Hepatocyte (in vitro differentiated cells): ENCODE measurements around the gene LRRC46. TPM values are rescaled to one million over a fixed set of nuclear protein-coding genes. Genes with fewer than 3 reads are reported as not detected.

Source experiments
- DNase-seq: peaks from one replicate; pipeline ENCODE4 v3.0.0-alpha.2; 2016; ENCODE audit warnings: low spot score
- H2AFZ ChIP-seq: fragments of 200-600 bp; sonication (generic); 2 replicates; pipeline ENCODE4 v1.6.0; 2016; ENCODE audit warnings: antibody characterized with exemption, mild to moderate bottlenecking
- H3K27ac ChIP-seq: fragments of 200-600 bp; sonication (generic); 2 replicates; pipeline ENCODE4 v1.5.1; 2016; ENCODE audit warnings: mild to moderate bottlenecking
- H3K27me3 ChIP-seq: fragments of 200-600 bp; sonication (generic); 2 replicates; pipeline ENCODE4 v1.6.1; 2016
- H3K36me3 ChIP-seq: fragments of 200-600 bp; sonication (generic); replicated peaks from 2 replicates; pipeline ENCODE4 v1.5.1; 2016; ENCODE audit warnings: low read depth; ENCODE audit not compliant: insufficient read depth
- H3K4me1 ChIP-seq: fragments of 200-600 bp; sonication (generic); 2 replicates; pipeline ENCODE4 v1.5.1; 2016; ENCODE audit warnings: mild to moderate bottlenecking, moderate library complexity; ENCODE audit not compliant: insufficient read depth
- H3K4me2 ChIP-seq: fragments of 200-600 bp; sonication (generic); 2 replicates; pipeline ENCODE4 v1.6.0; 2016
- H3K4me3 ChIP-seq: fragments of 200-600 bp; sonication (generic); 2 replicates; pipeline ENCODE4 v1.5.1; 2016; ENCODE audit warnings: mild to moderate bottlenecking
- H3K79me2 ChIP-seq: fragments of 200-600 bp; sonication (generic); 2 replicates; pipeline ENCODE4 v1.6.0; 2017; ENCODE audit warnings: mild to moderate bottlenecking
- H3K9me2 ChIP-seq: fragments of 200-600 bp; sonication (generic); replicated peaks from 2 replicates; pipeline ENCODE4 v1.6.0; 2017; ENCODE audit warnings: mild to moderate bottlenecking; ENCODE audit not compliant: insufficient read depth
- H3K9me3 ChIP-seq: fragments of 200-600 bp; sonication (generic); 2 replicates; pipeline ENCODE4 v1.5.1; 2016; ENCODE audit warnings: low read depth, mild to moderate bottlenecking
- H4K20me1 ChIP-seq: fragments of 200-600 bp; sonication (generic); 2 replicates; pipeline ENCODE4 v1.6.0; 2016; ENCODE audit warnings: mild to moderate bottlenecking; ENCODE audit not compliant: insufficient read depth, poor library complexity, severe bottlenecking
- EZH2 ChIP-seq: fragments of 200-600 bp; sonication (generic); IDR thresholded peaks from 2 replicates; pipeline ENCODE4 v1.6.1; 2016; ENCODE audit warnings: antibody characterized with exemption, mild to moderate bottlenecking, borderline replicate concordance
- EZH2phosphoT487 ChIP-seq: fragments of 200-600 bp; sonication (generic); IDR thresholded peaks from one replicate; pipeline ENCODE4 v1.6.1; 2018; ENCODE audit warnings: antibody characterized with exemption, mild to moderate bottlenecking, low read depth, moderate library complexity; ENCODE audit not compliant: unreplicated experiment, severe bottlenecking
- WGBS: methylation state at CpG from one replicate; pipeline ENCODE4 v1.1.6; 2016; ENCODE audit warnings: low lambda C conversion rate; ENCODE audit errors: missing lambda C conversion rate; 5-methylcytosine and 5-hydroxymethylcytosine counted together
- polyA plus RNA-seq: library from polyadenylated mRNA; unstranded; fragments of >200 nt; fragmentation: Nextera tagmentation; extraction: Ambion mirVana; gene quantifications from 2 replicates; pipeline ENCODE4 v1.2.1, GENCODE V29; 2016
- total RNA-seq: library from RNA; depleted of rRNA; stranded (reverse); fragments of >200 nt; gene quantifications from 2 replicates; pipeline ENCODE4 v1.2.3, GENCODE V29; 2014
- TF ChIP-seq, protein P1 (sequence below): fragments of 200-600 bp; sonication (generic); IDR thresholded peaks from 2 replicates; pipeline ENCODE4 v1.5.1; 2016; ENCODE audit warnings: antibody characterized with exemption, mild to moderate bottlenecking; ENCODE audit not compliant: poor library complexity

LRRC46 gene
- total and polyA plus RNA-seq, 2 experiments from 2014 or later = 0.83 TPM; not detected in 1

DNA sequence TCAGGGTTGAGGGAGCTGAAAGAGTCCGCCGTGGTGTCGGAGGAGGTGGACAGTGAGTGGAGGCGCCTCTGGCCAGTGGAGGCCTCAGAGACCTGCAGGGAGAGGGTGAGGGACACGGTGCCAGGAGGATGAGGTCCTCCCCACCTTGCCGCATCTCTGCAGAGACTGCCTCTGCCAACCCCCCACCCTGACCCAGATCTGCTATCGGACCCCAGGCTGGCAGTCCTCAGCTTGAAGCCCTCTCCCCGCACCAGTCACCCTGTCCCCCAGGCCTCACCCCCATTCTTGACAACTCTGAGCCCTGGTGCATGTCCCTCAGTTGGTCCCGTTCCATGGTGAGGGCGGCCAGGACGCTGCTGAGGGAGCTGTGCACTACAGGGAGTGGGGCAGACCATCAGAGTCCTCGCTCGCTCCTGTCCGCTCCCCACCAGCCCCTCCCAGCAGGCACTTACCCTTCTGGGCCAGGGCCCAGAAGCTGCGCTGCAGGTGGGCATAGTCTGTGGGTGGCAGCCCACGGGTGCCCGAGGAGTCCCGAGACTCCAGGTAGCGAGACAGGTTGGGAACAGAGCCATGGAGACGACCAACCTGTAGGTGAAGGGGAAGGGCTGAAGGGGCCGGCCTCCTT is 15.2 kb upstream of the LRRC46 start:
- no peak for DNase-seq
- Histone ChIP-seq H3K4me2 (no peak overlapping the region), H3K9me2 (no peaks in the 10 kb centered on the region), H2AFZ (no peak overlapping the region), H3K4me3 (no peak overlapping the region), H3K4me1 (peaks cover 10% of the 10 kb centered on the region), H3K9me3 (no peaks in the 10 kb centered on the region), H3K79me2 (peaks cover 4% of the 10 kb centered on the region), H3K27me3 (no peaks in the 10 kb centered on the region), H4K20me1 (no peaks in the 10 kb centered on the region), H3K36me3 (no peaks in the 10 kb centered on the region), H3K27ac (no peak overlapping the region)
- WGBS = 96% methylated on average over 20 of the region's 21 CpGs
- TF ChIP-seq EZH2 = no peak
- TF ChIP-seq EZH2phosphoT487 = no peak
- TF ChIP-seq, protein P1, sequence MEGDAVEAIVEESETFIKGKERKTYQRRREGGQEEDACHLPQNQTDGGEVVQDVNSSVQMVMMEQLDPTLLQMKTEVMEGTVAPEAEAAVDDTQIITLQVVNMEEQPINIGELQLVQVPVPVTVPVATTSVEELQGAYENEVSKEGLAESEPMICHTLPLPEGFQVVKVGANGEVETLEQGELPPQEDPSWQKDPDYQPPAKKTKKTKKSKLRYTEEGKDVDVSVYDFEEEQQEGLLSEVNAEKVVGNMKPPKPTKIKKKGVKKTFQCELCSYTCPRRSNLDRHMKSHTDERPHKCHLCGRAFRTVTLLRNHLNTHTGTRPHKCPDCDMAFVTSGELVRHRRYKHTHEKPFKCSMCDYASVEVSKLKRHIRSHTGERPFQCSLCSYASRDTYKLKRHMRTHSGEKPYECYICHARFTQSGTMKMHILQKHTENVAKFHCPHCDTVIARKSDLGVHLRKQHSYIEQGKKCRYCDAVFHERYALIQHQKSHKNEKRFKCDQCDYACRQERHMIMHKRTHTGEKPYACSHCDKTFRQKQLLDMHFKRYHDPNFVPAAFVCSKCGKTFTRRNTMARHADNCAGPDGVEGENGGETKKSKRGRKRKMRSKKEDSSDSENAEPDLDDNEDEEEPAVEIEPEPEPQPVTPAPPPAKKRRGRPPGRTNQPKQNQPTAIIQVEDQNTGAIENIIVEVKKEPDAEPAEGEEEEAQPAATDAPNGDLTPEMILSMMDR = no peak

DNA sequence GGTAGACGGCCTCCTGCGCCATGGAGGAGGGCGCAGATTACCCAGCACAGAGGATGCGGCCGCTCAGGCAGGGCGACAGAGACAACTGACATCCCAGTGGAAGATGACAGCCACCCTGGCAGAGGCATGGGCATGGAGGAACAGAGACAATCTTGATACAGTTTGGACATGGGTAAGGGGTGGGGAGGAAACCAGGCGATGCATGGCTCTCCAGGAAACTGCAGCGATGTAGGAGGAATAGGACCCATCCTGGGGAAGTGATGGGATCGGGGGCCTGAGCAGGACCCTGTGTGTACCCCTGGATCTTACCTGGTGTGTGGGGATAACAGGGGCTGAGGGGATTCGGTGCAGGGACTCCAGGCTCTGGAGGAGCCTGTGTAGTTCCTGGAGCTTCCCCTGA is 14.5 kb upstream of the LRRC46 start:
- DNase-seq = no peak
- H3K36me3 ChIP-seq = no peaks in the 10 kb centered on the region
- no peaks in the 10 kb centered on the region for H3K27me3 ChIP-seq
- H3K4me1 ChIP-seq = peaks cover 9% of the 10 kb centered on the region
- no peaks in the 10 kb centered on the region for H3K9me2 ChIP-seq
- no peaks in the 10 kb centered on the region for H4K20me1 ChIP-seq
- no peak overlapping the region for H3K4me3 ChIP-seq
- TF ChIP-seq EZH2 (no peak), EZH2phosphoT487 (no peak)
- TF ChIP-seq, protein P1 = no peak
- WGBS = 98% methylated on average over 10 of the region's 10 CpGs
- H3K9me3 ChIP-seq = no peaks in the 10 kb centered on the region
- H3K79me2 ChIP-seq = peaks cover 5% of the 10 kb centered on the region
- H3K27ac ChIP-seq = no peak overlapping the region
- H3K4me2 ChIP-seq = no peak overlapping the region
- no peak overlapping the region for H2AFZ ChIP-seq

DNA sequence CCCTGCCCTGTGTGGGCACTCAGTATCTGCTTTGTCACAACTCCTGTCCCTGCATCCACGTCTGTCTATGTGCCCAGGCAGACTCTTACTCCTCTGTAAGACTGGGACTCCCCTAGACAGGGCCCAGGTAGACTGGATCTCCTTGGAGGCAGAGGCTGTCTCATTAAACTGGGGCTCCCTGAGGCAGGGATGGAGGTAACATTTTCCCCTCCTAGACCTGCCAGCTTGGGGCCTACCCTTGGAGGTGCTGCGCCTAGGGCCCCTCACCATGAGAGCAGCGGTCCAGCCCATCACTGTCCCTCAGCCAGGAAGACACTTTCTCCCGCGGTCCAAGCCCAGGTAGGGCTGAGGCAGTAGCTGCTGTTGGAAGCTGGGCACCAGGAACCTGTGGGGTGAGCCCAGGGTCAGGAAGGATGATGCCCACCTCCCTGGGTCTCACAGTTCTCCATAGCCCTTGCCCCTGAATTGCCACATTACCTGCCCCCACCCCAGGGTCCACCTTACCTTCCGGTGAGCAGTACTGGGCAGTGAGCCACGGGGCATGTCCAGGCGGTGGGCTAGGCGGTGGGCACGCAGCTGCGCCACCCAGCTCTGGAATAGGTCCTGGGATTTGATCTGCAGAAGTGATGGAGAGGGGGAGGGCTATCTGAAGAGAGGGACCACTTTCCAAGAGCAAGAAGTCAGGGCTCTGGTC is 13.3 kb upstream of the LRRC46 start:
- no peak for DNase-seq
- no peaks in the 10 kb centered on the region for H3K27me3 ChIP-seq
- WGBS = 97% methylated on average over 11 of the region's 11 CpGs
- H3K4me1 ChIP-seq = peaks cover 9% of the 10 kb centered on the region
- no peak overlapping the region for H3K4me2 ChIP-seq
- no peak overlapping the region for H3K27ac ChIP-seq
- H3K79me2 ChIP-seq = peaks cover 5% of the 10 kb centered on the region
- H3K9me3 ChIP-seq = no peaks in the 10 kb centered on the region
- H4K20me1 ChIP-seq = no peaks in the 10 kb centered on the region
- no peak overlapping the region for H3K4me3 ChIP-seq
- no peaks in the 10 kb centered on the region for H3K36me3 ChIP-seq
- TF ChIP-seq EZH2 (no peak), EZH2phosphoT487 (no peak)
- TF ChIP-seq, protein P1 = no peak
- H3K9me2 ChIP-seq = no peaks in the 10 kb centered on the region
- no peak overlapping the region for H2AFZ ChIP-seq
